Loucy (cell line): Measurements from ENCODE around the gene GNAQ.

Source experiments
- H2AFZ ChIP-seq: fragments of 200-600 bp; sonication (generic); 2 replicates; pipeline ENCODE4 v1.6.0; 2016; ENCODE audit warnings: antibody characterized with exemption, mild to moderate bottlenecking, low read length, moderate library complexity
- H3F3A ChIP-seq: fragments of 200-600 bp; 2 replicates; pipeline ENCODE4 v1.6.0; 2016; ENCODE audit warnings: antibody characterized with exemption, low read depth, mild to moderate bottlenecking
- H3K27me3 ChIP-seq: fragments of 200-600 bp; sonication (generic); 2 replicates; pipeline ENCODE4 v1.6.1; 2014; ENCODE audit warnings: low read length, mild to moderate bottlenecking; ENCODE audit not compliant: insufficient read depth, poor library complexity, severe bottlenecking
- H3K36me3 ChIP-seq: fragments of 200-600 bp; sonication (generic); 2 replicates; pipeline ENCODE4 v1.6.1; 2016; ENCODE audit warnings: low read length; ENCODE audit not compliant: insufficient read depth
- H3K4me1 ChIP-seq: fragments of 200-600 bp; sonication (generic); 2 replicates; pipeline ENCODE4 v1.5.1; 2014; ENCODE audit warnings: low read length, mild to moderate bottlenecking; ENCODE audit not compliant: insufficient read depth, poor library complexity, severe bottlenecking
- H3K4me2 ChIP-seq: fragments of 200-600 bp; sonication (generic); 2 replicates; pipeline ENCODE4 v1.6.0; 2014; ENCODE audit warnings: antibody characterized with exemption, low read length, low read depth, mild to moderate bottlenecking; ENCODE audit not compliant: poor library complexity, severe bottlenecking
- H3K4me3 ChIP-seq: fragments of 200-600 bp; sonication (generic); 2 replicates; pipeline ENCODE4 v1.5.1; 2014; ENCODE audit warnings: low read length, mild to moderate bottlenecking, mixed read lengths; ENCODE audit not compliant: poor library complexity, severe bottlenecking
- H3K79me2 ChIP-seq: fragments of 200-600 bp; sonication (generic); 2 replicates; pipeline ENCODE4 v1.6.1; 2014; ENCODE audit warnings: low read length; ENCODE audit not compliant: insufficient read depth
- H3K9ac ChIP-seq: fragments of 200-600 bp; sonication (generic); 2 replicates; pipeline ENCODE4 v1.6.0; 2014; ENCODE audit warnings: mild to moderate bottlenecking, low read depth, low read length, moderate library complexity; ENCODE audit not compliant: poor library complexity, severe bottlenecking
- H3K9me2 ChIP-seq: fragments of 200-600 bp; sonication (generic); replicated peaks from 2 replicates; pipeline ENCODE4 v1.6.1; 2016; ENCODE audit warnings: low read depth, low read length, mixed read lengths
- H3K9me3 ChIP-seq: fragments of 200-600 bp; sonication (generic); 2 replicates; pipeline ENCODE4 v1.6.1; 2014; ENCODE audit warnings: mild to moderate bottlenecking, antibody characterized with exemption, low read length, low read depth; ENCODE audit not compliant: insufficient read depth
- H4K20me1 ChIP-seq: fragments of 200-600 bp; sonication (generic); 2 replicates; pipeline ENCODE4 v1.6.0; 2014; ENCODE audit warnings: antibody characterized with exemption, low read length, mild to moderate bottlenecking; ENCODE audit not compliant: insufficient read depth, poor library complexity, severe bottlenecking
- CTCF ChIP-seq: fragments of 200-600 bp; sonication (generic); conservative IDR thresholded peaks from 2 replicates; pipeline ENCODE4 v1.5.1; 2014; ENCODE audit warnings: mild to moderate bottlenecking, antibody characterized with exemption, low read length
- EZH2phosphoT487 ChIP-seq: fragments of 200-600 bp; IDR thresholded peaks from 2 replicates; pipeline ENCODE4 v1.6.1; 2018; ENCODE audit warnings: antibody characterized with exemption, mild to moderate bottlenecking, moderate library complexity, borderline replicate concordance

GNAQ gene

GRCh38 chr9:77968506-77968905 is 63.1 kb downstream of the GNAQ start:
- H3F3A ChIP-seq, result no peaks in the 10 kb centered on the region
- H2AFZ ChIP-seq, result no peak overlapping the region
- H3K9ac ChIP-seq, result no peak overlapping the region
- H3K9me2 ChIP-seq, result no peaks in the 10 kb centered on the region
- H3K4me2 ChIP-seq, result no peak overlapping the region
- TF ChIP-seq EZH2phosphoT487 (no peak), CTCF (no peak)
- H3K4me1 ChIP-seq, result peaks cover 36% of the 10 kb centered on the region
- peaks cover 19% of the 10 kb centered on the region; the same call in 1 of the 2 replicates for H3K36me3 ChIP-seq
- peaks cover 79% of the 10 kb centered on the region for H4K20me1 ChIP-seq
- H3K27me3 ChIP-seq, result no peaks in the 10 kb centered on the region
- peaks cover 100% of the 10 kb centered on the region for H3K79me2 ChIP-seq
- H3K9me3 ChIP-seq, result no peaks in the 10 kb centered on the region
- H3K4me3 ChIP-seq, result no peak overlapping the region

- no peak overlapping the region for H3K9ac ChIP-seq
Observed at GRCh38 chr9:77966718-77967117, 64.9 kb downstream of the GNAQ start.

DNA sequence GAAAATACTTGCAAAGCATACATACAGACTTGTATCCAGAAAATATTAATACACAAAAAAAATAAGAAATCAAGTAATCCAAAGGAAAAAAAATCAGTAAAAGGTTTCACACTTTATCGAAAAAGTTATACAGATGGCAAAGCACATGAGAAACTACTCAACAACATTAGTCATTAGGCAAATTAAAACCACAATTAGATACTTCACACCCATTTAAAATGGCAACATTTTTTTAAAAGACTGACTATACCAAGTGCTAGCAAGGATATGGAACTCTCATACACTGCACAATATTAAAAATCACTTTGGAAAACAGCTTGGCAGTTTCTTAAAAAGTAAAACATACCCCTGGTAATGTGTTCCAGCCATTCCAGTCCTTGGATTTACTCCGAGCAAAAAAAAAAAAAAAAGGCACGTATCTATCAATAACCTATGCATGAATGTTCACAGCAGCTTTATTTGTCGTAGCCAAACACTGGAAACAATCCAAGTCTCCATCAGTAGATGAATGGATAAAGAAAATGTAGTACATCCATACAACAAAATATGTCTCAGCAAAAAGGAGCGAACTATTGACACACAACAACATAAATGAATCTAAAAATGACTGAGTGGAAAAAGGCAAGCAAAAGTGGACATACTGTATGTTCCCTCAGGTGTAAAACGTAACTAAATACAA is 66.0 kb downstream of the GNAQ start:
- H3K27me3 ChIP-seq, result no peaks in the 10 kb centered on the region
- no peak overlapping the region for H2AFZ ChIP-seq
- TF ChIP-seq EZH2phosphoT487 (no peak), CTCF (no peak)
- H3K9me3 ChIP-seq, result no peaks in the 10 kb centered on the region
- no peak overlapping the region for H3K4me3 ChIP-seq
- no peaks in the 10 kb centered on the region for H3F3A ChIP-seq
- peak overlapping the region; percentile 33 for H3K4me2 ChIP-seq
- H3K9me2 ChIP-seq, result no peaks in the 10 kb centered on the region
- H3K4me1 ChIP-seq, result peaks cover 61% of the 10 kb centered on the region
- H3K79me2 ChIP-seq, result peaks cover 100% of the 10 kb centered on the region
- H3K36me3 ChIP-seq, result peaks cover 17% of the 10 kb centered on the region; the same call in 1 of the 2 replicates
- H4K20me1 ChIP-seq, result peaks cover 91% of the 10 kb centered on the region
- H3K9ac ChIP-seq, result no peak overlapping the region

More at GRCh38 chr9:77966718-77967117, 64.9 kb downstream of the GNAQ start:
- H3K36me3 ChIP-seq, result peaks cover 19% of the 10 kb centered on the region; the same call in 1 of the 2 replicates
- H3K79me2 ChIP-seq, result peaks cover 100% of the 10 kb centered on the region
- H3K4me2 ChIP-seq, result no peak overlapping the region
- H3K27me3 ChIP-seq, result no peaks in the 10 kb centered on the region
- H4K20me1 ChIP-seq, result peaks cover 79% of the 10 kb centered on the region
- peaks cover 51% of the 10 kb centered on the region for H3K4me1 ChIP-seq
- no peaks in the 10 kb centered on the region for H3K9me2 ChIP-seq
- no peak for TF ChIP-seq CTCF
- no peak for TF ChIP-seq EZH2phosphoT487
- no peaks in the 10 kb centered on the region for H3K9me3 ChIP-seq
- H3F3A ChIP-seq, result no peaks in the 10 kb centered on the region
- no peak overlapping the region for H2AFZ ChIP-seq
- no peak overlapping the region for H3K4me3 ChIP-seq
